ENCODE data around the gene NMT1. TPM values are rescaled to one million over a fixed set of nuclear protein-coding genes. Genes with fewer than 3 reads are reported as not detected.

Gene NMT1
- total and polyA plus RNA-seq, 2 experiments from 2014 or later: 95.6 to 298 TPM

DNA sequence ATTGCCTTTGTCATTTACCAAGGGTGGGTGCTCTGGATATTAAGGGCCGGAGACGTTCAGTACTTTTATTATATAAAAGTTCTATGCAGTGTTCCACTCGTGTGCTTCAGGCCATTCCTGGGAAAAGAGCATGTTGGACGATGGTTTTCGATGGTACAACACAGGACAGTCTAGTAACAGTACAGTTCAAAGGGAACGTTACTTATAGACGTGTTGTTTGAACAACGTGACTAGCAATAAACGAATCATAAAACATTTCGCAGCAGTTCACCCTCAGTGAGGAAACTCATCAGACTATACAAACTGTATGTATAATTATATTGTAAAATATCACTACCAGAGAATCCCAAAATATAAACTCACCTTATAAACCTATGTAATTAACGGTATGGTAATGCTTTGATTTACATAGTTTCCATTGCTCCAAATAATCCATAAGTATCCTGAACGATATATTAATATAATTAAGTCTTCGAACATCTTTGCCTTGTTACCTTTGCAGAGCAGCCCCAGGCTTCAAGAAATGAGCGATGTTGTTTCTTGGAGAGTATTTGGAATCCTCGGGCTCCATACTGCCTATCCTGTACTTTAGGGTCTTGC, 589 bp downstream of the NMT1 start:
- TF ChIP-seq, protein P1, sequence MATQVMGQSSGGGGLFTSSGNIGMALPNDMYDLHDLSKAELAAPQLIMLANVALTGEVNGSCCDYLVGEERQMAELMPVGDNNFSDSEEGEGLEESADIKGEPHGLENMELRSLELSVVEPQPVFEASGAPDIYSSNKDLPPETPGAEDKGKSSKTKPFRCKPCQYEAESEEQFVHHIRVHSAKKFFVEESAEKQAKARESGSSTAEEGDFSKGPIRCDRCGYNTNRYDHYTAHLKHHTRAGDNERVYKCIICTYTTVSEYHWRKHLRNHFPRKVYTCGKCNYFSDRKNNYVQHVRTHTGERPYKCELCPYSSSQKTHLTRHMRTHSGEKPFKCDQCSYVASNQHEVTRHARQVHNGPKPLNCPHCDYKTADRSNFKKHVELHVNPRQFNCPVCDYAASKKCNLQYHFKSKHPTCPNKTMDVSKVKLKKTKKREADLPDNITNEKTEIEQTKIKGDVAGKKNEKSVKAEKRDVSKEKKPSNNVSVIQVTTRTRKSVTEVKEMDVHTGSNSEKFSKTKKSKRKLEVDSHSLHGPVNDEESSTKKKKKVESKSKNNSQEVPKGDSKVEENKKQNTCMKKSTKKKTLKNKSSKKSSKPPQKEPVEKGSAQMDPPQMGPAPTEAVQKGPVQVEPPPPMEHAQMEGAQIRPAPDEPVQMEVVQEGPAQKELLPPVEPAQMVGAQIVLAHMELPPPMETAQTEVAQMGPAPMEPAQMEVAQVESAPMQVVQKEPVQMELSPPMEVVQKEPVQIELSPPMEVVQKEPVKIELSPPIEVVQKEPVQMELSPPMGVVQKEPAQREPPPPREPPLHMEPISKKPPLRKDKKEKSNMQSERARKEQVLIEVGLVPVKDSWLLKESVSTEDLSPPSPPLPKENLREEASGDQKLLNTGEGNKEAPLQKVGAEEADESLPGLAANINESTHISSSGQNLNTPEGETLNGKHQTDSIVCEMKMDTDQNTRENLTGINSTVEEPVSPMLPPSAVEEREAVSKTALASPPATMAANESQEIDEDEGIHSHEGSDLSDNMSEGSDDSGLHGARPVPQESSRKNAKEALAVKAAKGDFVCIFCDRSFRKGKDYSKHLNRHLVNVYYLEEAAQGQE (IDR thresholded peaks at IDR 0.05; ENCODE audit: unreplicated experiment): no peak
- TF ChIP-seq JUNB (IDR thresholded peaks at IDR 0.05; ENCODE audit: unreplicated experiment) (no peak), EZH2 (IDR thresholded peaks at IDR 0.05; ENCODE audit: low read depth, unreplicated experiment) (no peak), EZH2phosphoT487 (IDR thresholded peaks at IDR 0.05; ENCODE audit: unreplicated experiment) (no peak), NANOG (IDR thresholded peaks at IDR 0.05; ENCODE audit: borderline replicate concordance) (no peak), ZNF114 (CRISPR knock-in tag; IDR thresholded peaks at IDR 0.05) (no peak), ZNF331 (CRISPR knock-in tag; IDR thresholded peaks at IDR 0.05; ENCODE audit: low read depth) (no peak), CREB1 (CRISPR knock-in tag; IDR thresholded peaks at IDR 0.05; ENCODE audit: low read depth) (no peak), POLR2AphosphoS5 (IDR thresholded peaks at IDR 0.05; ENCODE audit: low read depth) (no peak), STAT1 (IDR thresholded peaks at IDR 0.05; ENCODE audit: unreplicated experiment) (no peak)
- TF ChIP-seq, protein P2, sequence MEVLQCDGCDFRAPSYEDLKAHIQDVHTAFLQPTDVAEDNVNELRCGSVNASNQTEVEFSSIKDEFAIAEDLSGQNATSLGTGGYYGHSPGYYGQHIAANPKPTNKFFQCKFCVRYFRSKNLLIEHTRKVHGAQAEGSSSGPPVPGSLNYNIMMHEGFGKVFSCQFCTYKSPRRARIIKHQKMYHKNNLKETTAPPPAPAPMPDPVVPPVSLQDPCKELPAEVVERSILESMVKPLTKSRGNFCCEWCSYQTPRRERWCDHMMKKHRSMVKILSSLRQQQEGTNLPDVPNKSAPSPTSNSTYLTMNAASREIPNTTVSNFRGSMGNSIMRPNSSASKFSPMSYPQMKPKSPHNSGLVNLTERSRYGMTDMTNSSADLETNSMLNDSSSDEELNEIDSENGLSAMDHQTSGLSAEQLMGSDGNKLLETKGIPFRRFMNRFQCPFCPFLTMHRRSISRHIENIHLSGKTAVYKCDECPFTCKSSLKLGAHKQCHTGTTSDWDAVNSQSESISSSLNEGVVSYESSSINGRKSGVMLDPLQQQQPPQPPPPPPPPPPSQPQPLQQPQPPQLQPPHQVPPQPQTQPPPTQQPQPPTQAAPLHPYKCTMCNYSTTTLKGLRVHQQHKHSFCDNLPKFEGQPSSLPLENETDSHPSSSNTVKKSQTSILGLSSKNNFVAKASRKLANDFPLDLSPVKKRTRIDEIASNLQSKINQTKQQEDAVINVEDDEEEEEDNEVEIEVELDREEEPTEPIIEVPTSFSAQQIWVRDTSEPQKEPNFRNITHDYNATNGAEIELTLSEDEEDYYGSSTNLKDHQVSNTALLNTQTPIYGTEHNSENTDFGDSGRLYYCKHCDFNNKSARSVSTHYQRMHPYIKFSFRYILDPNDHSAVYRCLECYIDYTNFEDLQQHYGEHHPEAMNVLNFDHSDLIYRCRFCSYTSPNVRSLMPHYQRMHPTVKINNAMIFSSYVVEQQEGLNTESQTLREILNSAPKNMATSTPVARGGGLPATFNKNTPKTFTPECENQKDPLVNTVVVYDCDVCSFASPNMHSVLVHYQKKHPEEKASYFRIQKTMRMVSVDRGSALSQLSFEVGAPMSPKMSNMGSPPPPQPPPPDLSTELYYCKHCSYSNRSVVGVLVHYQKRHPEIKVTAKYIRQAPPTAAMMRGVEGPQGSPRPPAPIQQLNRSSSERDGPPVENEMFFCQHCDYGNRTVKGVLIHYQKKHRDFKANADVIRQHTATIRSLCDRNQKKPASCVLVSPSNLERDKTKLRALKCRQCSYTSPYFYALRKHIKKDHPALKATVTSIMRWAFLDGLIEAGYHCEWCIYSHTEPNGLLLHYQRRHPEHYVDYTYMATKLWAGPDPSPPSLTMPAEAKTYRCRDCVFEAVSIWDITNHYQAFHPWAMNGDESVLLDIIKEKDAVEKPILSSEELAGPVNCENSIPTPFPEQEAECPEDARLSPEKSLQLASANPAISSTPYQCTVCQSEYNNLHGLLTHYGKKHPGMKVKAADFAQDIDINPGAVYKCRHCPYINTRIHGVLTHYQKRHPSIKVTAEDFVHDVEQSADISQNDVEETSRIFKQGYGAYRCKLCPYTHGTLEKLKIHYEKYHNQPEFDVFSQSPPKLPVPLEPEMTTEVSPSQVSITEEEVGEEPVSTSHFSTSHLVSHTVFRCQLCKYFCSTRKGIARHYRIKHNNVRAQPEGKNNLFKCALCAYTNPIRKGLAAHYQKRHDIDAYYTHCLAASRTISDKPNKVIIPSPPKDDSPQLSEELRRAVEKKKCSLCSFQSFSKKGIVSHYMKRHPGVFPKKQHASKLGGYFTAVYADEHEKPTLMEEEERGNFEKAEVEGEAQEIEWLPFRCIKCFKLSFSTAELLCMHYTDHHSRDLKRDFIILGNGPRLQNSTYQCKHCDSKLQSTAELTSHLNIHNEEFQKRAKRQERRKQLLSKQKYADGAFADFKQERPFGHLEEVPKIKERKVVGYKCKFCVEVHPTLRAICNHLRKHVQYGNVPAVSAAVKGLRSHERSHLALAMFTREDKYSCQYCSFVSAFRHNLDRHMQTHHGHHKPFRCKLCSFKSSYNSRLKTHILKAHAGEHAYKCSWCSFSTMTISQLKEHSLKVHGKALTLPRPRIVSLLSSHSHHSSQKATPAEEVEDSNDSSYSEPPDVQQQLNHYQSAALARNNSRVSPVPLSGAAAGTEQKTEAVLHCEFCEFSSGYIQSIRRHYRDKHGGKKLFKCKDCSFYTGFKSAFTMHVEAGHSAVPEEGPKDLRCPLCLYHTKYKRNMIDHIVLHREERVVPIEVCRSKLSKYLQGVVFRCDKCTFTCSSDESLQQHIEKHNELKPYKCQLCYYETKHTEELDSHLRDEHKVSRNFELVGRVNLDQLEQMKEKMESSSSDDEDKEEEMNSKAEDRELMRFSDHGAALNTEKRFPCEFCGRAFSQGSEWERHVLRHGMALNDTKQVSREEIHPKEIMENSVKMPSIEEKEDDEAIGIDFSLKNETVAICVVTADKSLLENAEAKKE (CRISPR knock-in tag; IDR thresholded peaks at IDR 0.05): no peak
- TF ChIP-seq, protein P3, sequence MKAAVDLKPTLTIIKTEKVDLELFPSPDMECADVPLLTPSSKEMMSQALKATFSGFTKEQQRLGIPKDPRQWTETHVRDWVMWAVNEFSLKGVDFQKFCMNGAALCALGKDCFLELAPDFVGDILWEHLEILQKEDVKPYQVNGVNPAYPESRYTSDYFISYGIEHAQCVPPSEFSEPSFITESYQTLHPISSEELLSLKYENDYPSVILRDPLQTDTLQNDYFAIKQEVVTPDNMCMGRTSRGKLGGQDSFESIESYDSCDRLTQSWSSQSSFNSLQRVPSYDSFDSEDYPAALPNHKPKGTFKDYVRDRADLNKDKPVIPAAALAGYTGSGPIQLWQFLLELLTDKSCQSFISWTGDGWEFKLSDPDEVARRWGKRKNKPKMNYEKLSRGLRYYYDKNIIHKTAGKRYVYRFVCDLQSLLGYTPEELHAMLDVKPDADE (IDR thresholded peaks at IDR 0.05): no peak
- TF ChIP-seq, protein P4, sequence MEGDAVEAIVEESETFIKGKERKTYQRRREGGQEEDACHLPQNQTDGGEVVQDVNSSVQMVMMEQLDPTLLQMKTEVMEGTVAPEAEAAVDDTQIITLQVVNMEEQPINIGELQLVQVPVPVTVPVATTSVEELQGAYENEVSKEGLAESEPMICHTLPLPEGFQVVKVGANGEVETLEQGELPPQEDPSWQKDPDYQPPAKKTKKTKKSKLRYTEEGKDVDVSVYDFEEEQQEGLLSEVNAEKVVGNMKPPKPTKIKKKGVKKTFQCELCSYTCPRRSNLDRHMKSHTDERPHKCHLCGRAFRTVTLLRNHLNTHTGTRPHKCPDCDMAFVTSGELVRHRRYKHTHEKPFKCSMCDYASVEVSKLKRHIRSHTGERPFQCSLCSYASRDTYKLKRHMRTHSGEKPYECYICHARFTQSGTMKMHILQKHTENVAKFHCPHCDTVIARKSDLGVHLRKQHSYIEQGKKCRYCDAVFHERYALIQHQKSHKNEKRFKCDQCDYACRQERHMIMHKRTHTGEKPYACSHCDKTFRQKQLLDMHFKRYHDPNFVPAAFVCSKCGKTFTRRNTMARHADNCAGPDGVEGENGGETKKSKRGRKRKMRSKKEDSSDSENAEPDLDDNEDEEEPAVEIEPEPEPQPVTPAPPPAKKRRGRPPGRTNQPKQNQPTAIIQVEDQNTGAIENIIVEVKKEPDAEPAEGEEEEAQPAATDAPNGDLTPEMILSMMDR (conservative IDR thresholded peaks at IDR 0.05; ENCODE audit: low read depth in 2 of 2): no peak

More for the DNA sequence above, 589 bp downstream of the NMT1 start:
- Mint-ChIP-seq H3K4me3 (peak overlapping the region; percentile 96), H3K27ac (peak overlapping the region; percentile 100), H3K27me3 (ENCODE audit: insufficient read depth, low read depth, poor library complexity) (peaks cover 5% of the 10 kb centered on the region), H3K36me3 (ENCODE audit: low read depth) (peaks cover 7% of the 10 kb centered on the region; the same call in 2 of the 3 replicates), H3K9me3 (no peaks in the 10 kb centered on the region), H3K4me1 (peaks cover 6% of the 10 kb centered on the region; the same call in 2 of the 3 replicates)
- Histone ChIP-seq H3K9me2 (ENCODE audit: insufficient read depth) (no peaks in the 10 kb centered on the region), H3K27me3 (ENCODE audit: insufficient read depth) (no peaks in the 10 kb centered on the region), H3K79me2 (replicated peaks; ENCODE audit: insufficient read depth) (peaks cover 64% of the 10 kb centered on the region), H3K4me1 (ENCODE audit: insufficient read depth) (peaks cover 9% of the 10 kb centered on the region), H3K4me3 (peak overlapping the region; percentile 75), H2AFZ (no peak overlapping the region), H3F3A (replicated peaks; ENCODE audit: low read depth) (peaks cover 12% of the 10 kb centered on the region; the same call in 1 of the 2 replicates), H4K20me1 (replicated peaks; ENCODE audit: insufficient read depth) (peaks cover 17% of the 10 kb centered on the region), H3K36me3 (ENCODE audit: insufficient read depth) (peaks cover 4% of the 10 kb centered on the region; the same call in 1 of the 2 replicates), H3K27ac (ENCODE audit: low read depth) (no peak overlapping the region), H3K4me2 (peak overlapping the region; percentile 88)
- no peak for DNase-seq (ENCODE audit: low spot score)
- no peak for ATAC-seq
